PC-3 (cell line): ENCODE measurements around the gene GRIP1. TPM values are rescaled to one million over a fixed set of nuclear protein-coding genes. Genes with fewer than 3 reads are reported as not detected.

Source experiments
- ATAC-seq: fragments of 200-7000 bp; cut with Tn5 transposase; 2 replicates; pipeline ENCODE4 v1.9.1; 2020; ENCODE audit warnings: mild to moderate bottlenecking, moderate library complexity
- BruUV-seq: library from RNA; stranded (reverse); fragments of 400-500 nt; replicated peaks from 2 replicates; lab custom pipeline; 2021; lab: Mats Ljungman, UMichigan
- CTCF ChIA-PET: fragments of 300-600 bp; sonication (Branson Sonifier 250); formaldehyde crosslinking; loops from one replicate; lab custom pipeline; 2022; ENCODE audit warnings: antibody characterized with exemption; lab: Charles Lee
- POLR2A ChIA-PET: fragments of 300-600 bp; sonication (Branson Sonifier 250); formaldehyde crosslinking; loops from one replicate; lab custom pipeline; 2022; ENCODE audit warnings: antibody characterized with exemption; ENCODE audit not compliant: unreplicated experiment; lab: Charles Lee
- DNase-seq: peaks from one replicate; pipeline ENCODE4 v3.0.0-alpha.2; 2015
- H2AFZ ChIP-seq: fragments of 300-600 bp; sonication (generic); 2 replicates; pipeline ENCODE4 v1.6.0; 2016; ENCODE audit warnings: antibody characterized with exemption, low read length
- H3F3A ChIP-seq: fragments of 300-600 bp; sonication (generic); one replicate; pipeline ENCODE4 v1.6.0; 2017; ENCODE audit warnings: antibody characterized with exemption, low read length, control low read depth, mild to moderate bottlenecking; ENCODE audit not compliant: unreplicated experiment
- H3K27ac ChIP-seq: fragments of 300-600 bp; sonication (generic); 2 replicates; pipeline ENCODE4 v1.5.1; 2016; ENCODE audit warnings: mild to moderate bottlenecking, low read length
- H3K27me3 ChIP-seq: fragments of 300-600 bp; sonication (generic); 2 replicates; pipeline ENCODE4 v1.6.1; 2016; ENCODE audit warnings: low read length, mixed read lengths
- H3K36me3 ChIP-seq: fragments of 300-600 bp; sonication (generic); 2 replicates; pipeline ENCODE4 v1.6.1; 2016; ENCODE audit warnings: low read depth, mixed run types, low read length, mixed read lengths
- H3K4me1 ChIP-seq: fragments of 300-600 bp; sonication (generic); 2 replicates; pipeline ENCODE4 v1.5.1; 2016; ENCODE audit warnings: low read length; ENCODE audit not compliant: insufficient read depth
- H3K4me2 ChIP-seq: fragments of 300-600 bp; sonication (generic); 2 replicates; pipeline ENCODE4 v1.6.0; 2016; ENCODE audit warnings: low read length
- H3K4me3 ChIP-seq: fragments of 300-600 bp; sonication (generic); 2 replicates; pipeline ENCODE4 v1.5.1; 2016; ENCODE audit warnings: mild to moderate bottlenecking, low read length, mixed read lengths
- H3K79me2 ChIP-seq: fragments of 300-600 bp; sonication (generic); 2 replicates; pipeline ENCODE4 v1.6.1; 2017; ENCODE audit warnings: low read length, mixed read lengths
- H3K9ac ChIP-seq: fragments of 300-600 bp; sonication (generic); 2 replicates; pipeline ENCODE4 v1.6.0; 2016; ENCODE audit warnings: mild to moderate bottlenecking, low read length
- H3K9me2 ChIP-seq: fragments of 300-600 bp; sonication (generic); replicated peaks from 2 replicates; pipeline ENCODE4 v1.6.1; 2016; ENCODE audit warnings: mixed run types, low read length, mixed read lengths
- H3K9me3 ChIP-seq: fragments of 300-600 bp; sonication (generic); 2 replicates; pipeline ENCODE4 v1.6.1; 2016; ENCODE audit warnings: low read length, mixed read lengths
- H4K20me1 ChIP-seq: fragments of 300-600 bp; sonication (generic); 2 replicates; pipeline ENCODE4 v1.6.1; 2016; ENCODE audit warnings: low read length, mixed read lengths
- CTCF ChIP-seq: fragments of 300-600 bp; sonication (generic); conservative IDR thresholded peaks from 2 replicates; pipeline ENCODE4 v1.5.1; 2017; ENCODE audit warnings: antibody characterized with exemption, low read depth, mild to moderate bottlenecking, low read length
- EZH2 ChIP-seq: fragments of 300-600 bp; sonication (generic); IDR thresholded peaks from one replicate; pipeline ENCODE4 v1.6.1; 2017; ENCODE audit warnings: antibody characterized with exemption, mild to moderate bottlenecking, low read length; ENCODE audit not compliant: unreplicated experiment
- EZH2phosphoT487 ChIP-seq: fragments of 300-600 bp; sonication (generic); IDR thresholded peaks from 2 replicates; pipeline ENCODE4 v1.6.1; 2018; ENCODE audit warnings: mild to moderate bottlenecking, antibody characterized with exemption, low read length, borderline replicate concordance
- intact Hi-C: fragments of 100-400 bp; cut with micrococcal nuclease; formaldehyde crosslinking; loops from 2 replicates; pipeline ENCODE4 v1.9.0; 2023
- total RNA-seq: library from RNA; depleted of rRNA; stranded (reverse); fragments of >200 nt; gene quantifications from 2 replicates; pipeline ENCODE4 v1.2.3, GENCODE V29; 2014

Gene GRIP1
- total RNA-seq, 1 experiment from 2014 or later, result 2.0 TPM

- Histone ChIP-seq H2AFZ (no peak overlapping the region), H3K9ac (no peak overlapping the region), H3K27ac (no peak overlapping the region), H3K9me3 (no peaks in the 10 kb centered on the region), H3K4me2 (no peak overlapping the region), H3K79me2 (no peaks in the 10 kb centered on the region), H4K20me1 (no peaks in the 10 kb centered on the region), H3K4me3 (no peak overlapping the region), H3K4me1 (no peaks in the 10 kb centered on the region), H3K27me3 (no peaks in the 10 kb centered on the region), H3K36me3 (no peaks in the 10 kb centered on the region), H3K9me2 (no peaks in the 10 kb centered on the region), H3F3A (no peaks in the 10 kb centered on the region)
- ATAC-seq (no peak), DNase-seq (no peak)
- TF ChIP-seq EZH2 (no peak), CTCF (no peak), EZH2phosphoT487 (no peak)
- no TSS peak for BruUV-seq
- intact Hi-C loops, result no loop called here
- ChIA-PET POLR2A (no interaction called here), CTCF (no interaction called here)
Measured at GRCh38 chr12:66550626-66551025, 128.2 kb downstream of the GRIP1 start.

- no peak overlapping the region for H3K4me3 ChIP-seq
- no peaks in the 10 kb centered on the region for H3K4me1 ChIP-seq
- H3K27me3 ChIP-seq, result no peaks in the 10 kb centered on the region
- no TSS peak for BruUV-seq
- H3K36me3 ChIP-seq, result no peaks in the 10 kb centered on the region
- ChIA-PET POLR2A (no interaction called here), CTCF (no interaction called here)
- no peak overlapping the region for H2AFZ ChIP-seq
- H3F3A ChIP-seq, result no peaks in the 10 kb centered on the region
- no peaks in the 10 kb centered on the region for H4K20me1 ChIP-seq
- no peak overlapping the region for H3K4me2 ChIP-seq
- no peaks in the 10 kb centered on the region for H3K9me3 ChIP-seq
- DNase-seq (no peak), ATAC-seq (no peak)
- intact Hi-C loops, result no loop called here
- H3K79me2 ChIP-seq, result no peaks in the 10 kb centered on the region
- TF ChIP-seq EZH2phosphoT487 (no peak), CTCF (no peak), EZH2 (no peak)
- H3K27ac ChIP-seq, result no peak overlapping the region
- no peaks in the 10 kb centered on the region for H3K9me2 ChIP-seq
- H3K9ac ChIP-seq, result no peak overlapping the region
Measured at GRCh38 chr12:66549050-66549389, 129.9 kb downstream of the GRIP1 start.

GRCh38 chr12:66548338-66549049, 130.4 kb downstream of the GRIP1 start:
- H3K9me3 ChIP-seq, result no peaks in the 10 kb centered on the region
- TF ChIP-seq CTCF (peak; percentile 52), EZH2phosphoT487 (no peak)
- ChIA-PET CTCF (no interaction called here), POLR2A (no interaction called here)
- DNase-seq (peak; percentile 24), ATAC-seq (peak; percentile 43; the same call in 1 of the 2 replicates)
- H4K20me1 ChIP-seq, result no peaks in the 10 kb centered on the region
- no peak overlapping the region for H3K9ac ChIP-seq
- no peaks in the 10 kb centered on the region for H3K4me1 ChIP-seq
- H3K9me2 ChIP-seq, result no peaks in the 10 kb centered on the region
- no peak overlapping the region for H3K4me2 ChIP-seq
- H3K79me2 ChIP-seq, result no peaks in the 10 kb centered on the region
- H2AFZ ChIP-seq, result no peak overlapping the region
- H3K27me3 ChIP-seq, result no peaks in the 10 kb centered on the region
- no peak overlapping the region for H3K27ac ChIP-seq
- no peaks in the 10 kb centered on the region for H3F3A ChIP-seq
- no TSS peak for BruUV-seq
- no peaks in the 10 kb centered on the region for H3K36me3 ChIP-seq
- intact Hi-C loops, result no loop called here
- H3K4me3 ChIP-seq, result no peak overlapping the region
